ENCODE results near the gene MBD3L2B. TPM values are rescaled to one million over a fixed set of nuclear protein-coding genes. Genes with fewer than 3 reads are reported as not detected.

MBD3L2B gene
- total and polyA plus RNA-seq, 2 donors (not counting 1 experiment from before 2014, with no cell fraction given): not detected

DNA sequence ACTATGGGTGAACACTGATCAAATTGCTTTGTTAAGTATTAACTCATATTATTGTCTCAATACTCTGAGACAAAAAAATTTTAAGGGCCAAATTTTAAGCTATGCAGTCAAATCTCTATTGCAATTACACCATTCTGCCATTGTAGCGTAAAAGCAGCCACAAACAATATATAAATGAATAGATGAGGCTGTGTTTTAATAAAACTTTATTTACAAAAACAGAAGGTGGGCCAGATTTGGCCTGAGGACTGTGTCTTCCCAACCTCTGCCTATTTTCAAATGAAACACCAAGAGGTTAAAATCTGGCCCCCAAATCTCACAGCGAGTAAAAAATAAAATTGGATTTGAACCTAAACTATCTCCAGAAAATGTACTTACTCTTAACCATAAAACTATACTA is 51.7 kb downstream of the MBD3L2B start:
- Histone ChIP-seq H3K4me3 (ENCODE audit: control extremely low read depth in 1 of 5, extremely low read depth in 1 of 5, insufficient read depth in 1 of 5, low read depth in 2 of 5, low read length in 4 of 5) (no peak overlapping the region), H2AFZ (ENCODE audit: insufficient read depth, low read depth, low read length, poor library complexity, severe bottlenecking) (no peak overlapping the region), H3K27ac (ENCODE audit: low read length in 2 of 2) (no peak overlapping the region), H3K4me1 (ENCODE audit: control insufficient read depth in 2 of 2, insufficient read depth in 2 of 2, low read length in 2 of 2) (peaks cover 0 to 3% of the 10 kb centered on the region in 2 donors), H3K9me3 (ENCODE audit: control extremely low read depth in 1 of 3, control insufficient read depth in 2 of 3, insufficient read depth in 1 of 3, low read length in 2 of 3) (peaks cover 0 to 6% (median 4%) of the 10 kb centered on the region in 3 donors), H3K27me3 (replicated peaks in 1 of 4; ENCODE audit: control extremely low read depth in 1 of 4, control insufficient read depth in 3 of 4, insufficient read depth in 4 of 4, low read length in 3 of 4) (no peaks in the 10 kb centered on the region), H3K4me2 (replicated peaks; ENCODE audit: low read depth, low read length, poor library complexity, severe bottlenecking) (no peak overlapping the region), H4K20me1 (ENCODE audit: control insufficient read depth, insufficient read depth, low read length, poor library complexity, severe bottlenecking) (no peaks in the 10 kb centered on the region), H3K79me2 (ENCODE audit: control insufficient read depth, insufficient read depth, low read length) (no peaks in the 10 kb centered on the region), H3K9ac (ENCODE audit: low read length) (no peak overlapping the region), H3K36me3 (replicated peaks in 1 of 2; ENCODE audit: control extremely low read depth in 1 of 2, control insufficient read depth in 1 of 2, extremely low read depth in 1 of 2, insufficient read depth in 2 of 2, low read length in 1 of 2) (no peaks in the 10 kb centered on the region)
- ChIA-PET POLR2A (no interaction called here), CTCF (no interaction called here)
- DNase-seq (no peak), ATAC-seq (ENCODE audit: low read depth) (no peak)
- peaks cover 3% of the 10 kb centered on the region for H3K27me3 Mint-ChIP-seq
- WGBS (ENCODE audit: insufficient coverage): no CpG with 5 or more reads among the region's 2 CpGs
- no peak overlapping the region for H3K27ac Mint-ChIP-seq
- peaks cover 3% of the 10 kb centered on the region for H3K4me1 Mint-ChIP-seq
- no peak for TF ChIP-seq EZH2 (IDR thresholded peaks at IDR 0.05; ENCODE audit: borderline replicate concordance, insufficient read depth, low read depth, low read length, poor library complexity, severe bottlenecking)
- TF ChIP-seq, protein P1, sequence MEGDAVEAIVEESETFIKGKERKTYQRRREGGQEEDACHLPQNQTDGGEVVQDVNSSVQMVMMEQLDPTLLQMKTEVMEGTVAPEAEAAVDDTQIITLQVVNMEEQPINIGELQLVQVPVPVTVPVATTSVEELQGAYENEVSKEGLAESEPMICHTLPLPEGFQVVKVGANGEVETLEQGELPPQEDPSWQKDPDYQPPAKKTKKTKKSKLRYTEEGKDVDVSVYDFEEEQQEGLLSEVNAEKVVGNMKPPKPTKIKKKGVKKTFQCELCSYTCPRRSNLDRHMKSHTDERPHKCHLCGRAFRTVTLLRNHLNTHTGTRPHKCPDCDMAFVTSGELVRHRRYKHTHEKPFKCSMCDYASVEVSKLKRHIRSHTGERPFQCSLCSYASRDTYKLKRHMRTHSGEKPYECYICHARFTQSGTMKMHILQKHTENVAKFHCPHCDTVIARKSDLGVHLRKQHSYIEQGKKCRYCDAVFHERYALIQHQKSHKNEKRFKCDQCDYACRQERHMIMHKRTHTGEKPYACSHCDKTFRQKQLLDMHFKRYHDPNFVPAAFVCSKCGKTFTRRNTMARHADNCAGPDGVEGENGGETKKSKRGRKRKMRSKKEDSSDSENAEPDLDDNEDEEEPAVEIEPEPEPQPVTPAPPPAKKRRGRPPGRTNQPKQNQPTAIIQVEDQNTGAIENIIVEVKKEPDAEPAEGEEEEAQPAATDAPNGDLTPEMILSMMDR (IDR thresholded peaks at IDR 0.05): no peak
- H3K4me3 Mint-ChIP-seq: no peak overlapping the region
- peaks cover 3% of the 10 kb centered on the region for H3K9me3 Mint-ChIP-seq (ENCODE audit: insufficient read depth)
- intact Hi-C loops (cut with micrococcal nuclease): no loop called here

Other genes with a start within 250 kb of the MBD3L2B start
- gene VAV1, start 248.7 kb downstream of the MBD3L2B start, total RNA-seq: 98.8 and 104 TPM in 2 replicates
- gene VAV1, start 248.7 kb downstream of the MBD3L2B start, polyA plus RNA-seq: 62.7 and 65.0 TPM in 2 replicates
- gene ADGRE1, start 133.9 kb downstream of the MBD3L2B start, total RNA-seq: 0.24 TPM in 1 of 2 replicates, not detected in the other
- 0.21 and 0.33 TPM in 2 replicates for gene ADGRE1, start 133.9 kb downstream of the MBD3L2B start, polyA plus RNA-seq
- not detected in 2 replicates for gene MBD3L5, start 9.1 kb upstream of the MBD3L2B start, total RNA-seq
- not detected in 2 replicates for gene MBD3L5, start 9.1 kb upstream of the MBD3L2B start, polyA plus RNA-seq
- gene MBD3L4, start 18.7 kb upstream of the MBD3L2B start, total RNA-seq: not detected in 2 replicates
- gene MBD3L4, start 18.7 kb upstream of the MBD3L2B start, polyA plus RNA-seq: not detected in 2 replicates
- not detected in 2 replicates for gene MBD3L2, start 27.9 kb upstream of the MBD3L2B start, total RNA-seq
- gene MBD3L2, start 27.9 kb upstream of the MBD3L2B start, polyA plus RNA-seq: not detected in 2 replicates
- gene MBD3L3, start 37.2 kb upstream of the MBD3L2B start, total RNA-seq: not detected in 2 replicates
- gene MBD3L3, start 37.2 kb upstream of the MBD3L2B start, polyA plus RNA-seq: not detected in 2 replicates
- 25.5 and 26.8 TPM in 2 replicates for gene ZNF557, start 48.3 kb upstream of the MBD3L2B start, total RNA-seq
- 1.5 and 2.2 TPM in 2 replicates for gene ZNF557, start 48.3 kb upstream of the MBD3L2B start, polyA plus RNA-seq

All from B cell (primary cell).